Body of pancreas (tissue), 4 donors: Measurements from ENCODE around the gene LANCL3.

Source experiments
- POLR2A ChIP-seq, 3 donors: fragments of 450-650 bp; IDR thresholded peaks; one replicate each; pipeline ENCODE4 v1.6.1; 2016; ENCODE audit warnings: antibody characterized with exemption in 3 of 3, mild to moderate bottlenecking in 2 of 3
- TF ChIP-seq, protein P1 (sequence below), 7 experiments: fragments of 450-650 bp in 4 of 7; fragments of 200-600 bp in 3 of 7; sonication (generic) in 3 of 7; IDR thresholded peaks; one replicate each; pipeline ENCODE4 v1.5.1; 2016 to 2019; ENCODE audit warnings: antibody characterized with exemption in 7 of 7

DNA sequence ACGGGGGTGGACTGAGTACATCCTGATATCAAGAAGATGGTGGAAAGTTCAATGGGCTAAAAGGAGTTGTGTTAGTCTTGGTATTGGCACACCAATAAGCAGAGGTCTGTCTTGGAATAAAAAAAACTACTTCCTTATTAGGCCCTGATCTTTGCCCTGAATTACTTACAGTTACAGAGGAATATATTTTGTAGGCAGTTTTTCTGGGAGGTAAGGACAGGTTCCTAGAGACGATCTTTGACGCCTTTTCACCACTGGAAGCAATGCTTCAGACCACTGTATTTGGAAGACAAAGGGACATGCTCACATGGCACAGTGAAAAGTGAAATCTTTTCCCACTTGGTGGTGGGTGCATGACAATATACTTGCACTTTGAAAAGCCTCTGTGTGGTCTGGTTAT lies 113.5 kb downstream of the LANCL3 start:
- no peak for TF ChIP-seq POLR2A (IDR thresholded peaks at IDR 0.05)
- TF ChIP-seq, protein P1, sequence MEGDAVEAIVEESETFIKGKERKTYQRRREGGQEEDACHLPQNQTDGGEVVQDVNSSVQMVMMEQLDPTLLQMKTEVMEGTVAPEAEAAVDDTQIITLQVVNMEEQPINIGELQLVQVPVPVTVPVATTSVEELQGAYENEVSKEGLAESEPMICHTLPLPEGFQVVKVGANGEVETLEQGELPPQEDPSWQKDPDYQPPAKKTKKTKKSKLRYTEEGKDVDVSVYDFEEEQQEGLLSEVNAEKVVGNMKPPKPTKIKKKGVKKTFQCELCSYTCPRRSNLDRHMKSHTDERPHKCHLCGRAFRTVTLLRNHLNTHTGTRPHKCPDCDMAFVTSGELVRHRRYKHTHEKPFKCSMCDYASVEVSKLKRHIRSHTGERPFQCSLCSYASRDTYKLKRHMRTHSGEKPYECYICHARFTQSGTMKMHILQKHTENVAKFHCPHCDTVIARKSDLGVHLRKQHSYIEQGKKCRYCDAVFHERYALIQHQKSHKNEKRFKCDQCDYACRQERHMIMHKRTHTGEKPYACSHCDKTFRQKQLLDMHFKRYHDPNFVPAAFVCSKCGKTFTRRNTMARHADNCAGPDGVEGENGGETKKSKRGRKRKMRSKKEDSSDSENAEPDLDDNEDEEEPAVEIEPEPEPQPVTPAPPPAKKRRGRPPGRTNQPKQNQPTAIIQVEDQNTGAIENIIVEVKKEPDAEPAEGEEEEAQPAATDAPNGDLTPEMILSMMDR (IDR thresholded peaks at IDR 0.05) = no peak
